GM12878 (cell line): Measurements from ENCODE around the gene COX18. TPM values are rescaled to one million over a fixed set of nuclear protein-coding genes. Genes with fewer than 3 reads are reported as not detected.

ENCODE experiments used
- ATAC-seq: fragments of 200-7000 bp; cut with Tn5 transposase; 3 replicates; pipeline ENCODE4 v1.9.1; 2020; ENCODE audit warnings: mild to moderate bottlenecking, moderate library complexity
- BruUV-seq: library from RNA; stranded (reverse); fragments of 400-500 nt; replicated peaks from 2 replicates; lab custom pipeline; 2021; lab: Mats Ljungman, UMichigan
- CTCF ChIA-PET: fragments of 300-600 bp; sonication (Branson Sonifier 250); formaldehyde crosslinking; extraction: SDS; loops from one replicate; lab custom pipeline; 2021; ENCODE audit warnings: inconsistent platforms; lab: Yijun Ruan, JAX
- POLR2A ChIA-PET: fragments of 350-600 bp; formaldehyde crosslinking; extraction: SDS; loops from one replicate; lab custom pipeline; 2021; ENCODE audit warnings: inconsistent platforms; lab: Charles Lee
- RAD21 ChIA-PET: fragments of 300-600 bp; sonication (Branson Sonifier 250); formaldehyde crosslinking; loops from one replicate; lab custom pipeline; 2023; ENCODE audit warnings: antibody characterized with exemption; ENCODE audit not compliant: unreplicated experiment; lab: Charles Lee
- SMC1A ChIA-PET: fragments of 300-600 bp; sonication (Branson Sonifier 250); formaldehyde crosslinking; loops from one replicate; lab custom pipeline; 2023; ENCODE audit not compliant: unreplicated experiment, uncharacterized antibody; lab: Charles Lee
- DNase-seq: peaks from one replicate; pipeline ENCODE4 v3.0.0-alpha.2; 2011; ENCODE audit warnings: low read depth, low spot score
- FAIRE-seq: peaks from 3 replicates; lab custom pipeline; 2011; peaks lifted over from hg19 to GRCh38; lab: Jason Lieb, UNC
- H2AFZ ChIP-seq: 2 replicates; pipeline ENCODE4 v1.6.0; 2011; ENCODE audit warnings: low read depth, low read length, control low read depth; ENCODE audit not compliant: control insufficient read depth
- H3K27ac ChIP-seq: 2 replicates; pipeline ENCODE4 v1.5.1; 2011; ENCODE audit warnings: control low read depth; ENCODE audit not compliant: control insufficient read depth, insufficient read depth
- H3K27me3 ChIP-seq, 2 experiments: replicated peaks in 1 of 2; 2 replicates each; pipeline versions ENCODE4 v1.6.0 to v1.6.1; 2011; ENCODE audit warnings: low read length in 1 of 2; ENCODE audit not compliant: control insufficient read depth in 2 of 2, insufficient read depth in 2 of 2
- H3K36me3 ChIP-seq, 2 experiments: 2 replicates each; pipeline ENCODE4 v1.5.1; 2011; ENCODE audit warnings: low read length in 1 of 2; ENCODE audit not compliant: control insufficient read depth in 2 of 2, insufficient read depth in 2 of 2
- H3K4me1 ChIP-seq: 2 replicates; pipeline ENCODE4 v1.6.1; 2011; ENCODE audit warnings: mild to moderate bottlenecking, low read length, moderate library complexity, mixed read lengths; ENCODE audit not compliant: control insufficient read depth, insufficient read depth
- H3K4me2 ChIP-seq: 2 replicates; pipeline ENCODE4 v1.6.0; 2011; ENCODE audit warnings: control low read depth; ENCODE audit not compliant: control insufficient read depth, insufficient read depth
- H3K4me3 ChIP-seq: fragments of 200-600 bp; sonication (generic); 2 replicates; pipeline ENCODE4 v1.5.1; 2016
- H3K79me2 ChIP-seq: 2 replicates; pipeline ENCODE4 v1.6.0; 2011; ENCODE audit warnings: low read length; ENCODE audit not compliant: control insufficient read depth, insufficient read depth
- H3K9ac ChIP-seq: 2 replicates; pipeline ENCODE4 v1.8.0; 2011; ENCODE audit warnings: low read length, control low read depth, mixed read lengths; ENCODE audit not compliant: control insufficient read depth, insufficient read depth
- H3K9me3 ChIP-seq: replicated peaks from 3 replicates; pipeline ENCODE4 v1.5.1; 2011; ENCODE audit warnings: mild to moderate bottlenecking, low read length; ENCODE audit not compliant: control insufficient read depth, insufficient read depth
- H4K20me1 ChIP-seq: 2 replicates; pipeline ENCODE4 v1.6.0; 2011; ENCODE audit not compliant: control insufficient read depth, insufficient read depth
- CBX3 ChIP-seq: fragments of 200-600 bp; sonication (generic); IDR thresholded peaks from 2 replicates; pipeline ENCODE4 v1.6.1; 2016; ENCODE audit warnings: low read depth, borderline replicate concordance
- E2F4 ChIP-seq: IDR thresholded peaks from 2 replicates; pipeline ENCODE4 v1.6.1; 2012; ENCODE audit warnings: low read depth, low read length, improper control_type of control experiment
- HDAC2 ChIP-seq: fragments of 200-600 bp; sonication (generic); IDR thresholded peaks from 2 replicates; pipeline ENCODE4 v1.6.1; 2017
- MEF2B ChIP-seq: fragments of 450-650 bp; IDR thresholded peaks from 2 replicates; pipeline ENCODE4 v1.6.1; 2018; ENCODE audit warnings: mild to moderate bottlenecking, moderate library complexity; ENCODE audit not compliant: partially characterized antibody, poor library complexity, severe bottlenecking
- RAD21 ChIP-seq: IDR thresholded peaks from 2 replicates; pipeline ENCODE4 v1.6.1; 2011; ENCODE audit warnings: mild to moderate bottlenecking, low read depth, low read length, moderate library complexity; ENCODE audit not compliant: insufficient read depth
- RCOR1 ChIP-seq: conservative IDR thresholded peaks from 2 replicates; pipeline ENCODE4 v1.6.1; 2012; ENCODE audit warnings: low read depth, low read length, improper control_type of control experiment
- SMC3 ChIP-seq: IDR thresholded peaks from 2 replicates; pipeline ENCODE4 v1.6.1; 2011; ENCODE audit warnings: low read length, improper control_type of control experiment, borderline replicate concordance
- TARDBP ChIP-seq: IDR thresholded peaks from 2 replicates; pipeline ENCODE4 v1.6.1; 2016; ENCODE audit warnings: borderline replicate concordance
- ZNF384 ChIP-seq: IDR thresholded peaks from 2 replicates; pipeline ENCODE4 v1.6.1; 2012; ENCODE audit warnings: low read depth, mild to moderate bottlenecking, low read length, improper control_type of control experiment, borderline replicate concordance
- WGBS: methylation state at CpG from one replicate; pipeline ENCODE4 v1.1.6; 2016; ENCODE audit warnings: low lambda C conversion rate; ENCODE audit not compliant: insufficient replicate concordance, insufficient coverage; ENCODE audit errors: missing lambda C conversion rate; 5-methylcytosine and 5-hydroxymethylcytosine counted together
- in situ Hi-C: fragments of 300-500 bp; cut with MboI; formaldehyde crosslinking; loops from 9 replicates; pipeline ENCODE4 v1.14.3; 2018; ENCODE audit warnings: mixed read lengths
- intact Hi-C: fragments of 100-400 bp; cut with micrococcal nuclease; formaldehyde crosslinking; loops from one replicate; pipeline ENCODE4 v1.14.2; 2022; ENCODE audit not compliant: unreplicated experiment
- polyA plus RNA-seq, 11 experiments: library from polyadenylated mRNA; depleted of rRNA in 4 of 11; unstranded in 6 of 11; stranded (reverse) in 5 of 11; fragments of >200 nt; fragmentation: Nextera tagmentation in 4 of 11; fragmentation: Illumina TruSeq in 1 of 11; extraction: Ambion mirVana in 4 of 11; extraction: Trizol in 1 of 11; gene quantifications; 1 replicate in 1 of 11; 2 replicates in 10 of 11; pipeline versions ENCODE4 v1.2.1 to v1.2.3, GENCODE V29; 2011 to 2016; ENCODE audit warnings: inconsistent platforms in 2 of 11, missing spikeins in 2 of 11, low read depth in 1 of 11
- total RNA-seq, 4 experiments: library from RNA; depleted of rRNA in 3 of 4; stranded (reverse); fragments of >200 nt in 3 of 4; fragmentation: Illumina TruSeq in 1 of 4; extraction: Trizol in 1 of 4; gene quantifications; 2 replicates each; pipeline versions ENCODE4 v1.2.1 to v1.2.3, GENCODE V29; 2013 to 2021
- TF ChIP-seq, protein P1 (sequence below), 3 experiments: IDR thresholded peaks in 2 of 3; conservative IDR thresholded peaks in 1 of 3; 2 replicates each; pipeline ENCODE4 v1.5.1; 2011; ENCODE audit warnings: low read depth in 3 of 3, low read length in 3 of 3, mild to moderate bottlenecking in 3 of 3, control low read depth in 2 of 3, moderate library complexity in 2 of 3, inconsistent platforms in 1 of 3, mixed read lengths in 1 of 3; ENCODE audit not compliant: control insufficient read depth in 2 of 3, insufficient read depth in 1 of 3; ENCODE audit errors: extremely low read depth in 1 of 3

The COX18 gene
- total and polyA plus RNA-seq, 10 of the 15 experiments (the other 5 are each of a cell fraction or from before 2014, with no cell fraction given), result 7.2 to 36.4 (median 17.7) TPM

DNA sequence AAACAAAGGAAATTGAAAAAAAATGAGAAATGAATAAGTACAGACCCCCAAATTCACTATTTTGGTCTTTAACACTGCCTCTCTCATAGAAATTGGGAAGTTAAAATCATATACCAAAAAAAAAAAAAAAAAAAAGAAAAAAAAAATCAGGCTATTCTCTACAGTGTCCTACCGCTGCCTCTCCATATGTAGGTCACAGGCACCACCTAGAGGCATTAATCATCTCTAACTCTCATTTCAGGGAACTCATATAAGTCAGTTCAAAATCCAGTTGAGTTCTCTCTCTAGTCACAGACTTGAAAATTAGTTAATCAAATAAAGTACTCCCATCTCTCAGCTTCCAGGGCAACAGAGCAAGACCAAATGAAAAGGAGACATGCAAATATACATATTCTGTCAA lies 47.9 kb downstream of the COX18 start:
- 0% methylated on average over 1 of the region's 1 CpG for WGBS
- peak; percentile 78 for FAIRE-seq

More for the DNA sequence above, 47.9 kb downstream of the COX18 start:
- no peak overlapping the region for H3K4me3 ChIP-seq
- H3K27me3 ChIP-seq, result no peaks in the 10 kb centered on the region
- no peaks in the 10 kb centered on the region for H3K9me3 ChIP-seq
- ChIA-PET CTCF (interaction anchor here (0.8 to 2.5 kb wide), 14 partner anchors 9 to 718 kb away, joined by 3 to 10 read pairs (median 4); no protein-coding TSS in a partner anchor), SMC1A (interaction anchor here (1.0 to 1.5 kb wide), 2 partner anchors 670 to 695 kb away, joined by 3 to 5 read pairs; no protein-coding TSS in a partner anchor), RAD21 (interaction anchor here (1.4 kb wide), 2 partner anchors 694 to 695 kb away, joined by 4 read pairs; no protein-coding TSS in a partner anchor), POLR2A (no interaction called here)
- DNase-seq (no peak), ATAC-seq (peak; percentile 91)
- intact Hi-C loops, result loop anchor here (1.0 to 2.0 kb wide), 2 partner anchors 516 to 695 kb away; no protein-coding TSS in a partner anchor
- in situ Hi-C loops, result loop anchor here (5.0 to 25.0 kb wide), 2 partner anchors 324 to 709 kb away; no protein-coding TSS in a partner anchor
- no peaks in the 10 kb centered on the region for H4K20me1 ChIP-seq
- H3K36me3 ChIP-seq, result no peaks in the 10 kb centered on the region
- no peak overlapping the region for H3K4me2 ChIP-seq
- no peak overlapping the region for H2AFZ ChIP-seq
- no TSS peak for BruUV-seq
- no peak overlapping the region for H3K9ac ChIP-seq
- H3K4me1 ChIP-seq, result no peaks in the 10 kb centered on the region
- no peaks in the 10 kb centered on the region for H3K79me2 ChIP-seq
- H3K27ac ChIP-seq, result no peak overlapping the region
- no peak for TF ChIP-seq CBX3
- TF ChIP-seq RAD21, result peak; percentile 85
- peak; percentile 50; the same call in 1 of the 2 replicates for TF ChIP-seq SMC3
- TF ChIP-seq MEF2B, result no peak
- TF ChIP-seq, protein P1, sequence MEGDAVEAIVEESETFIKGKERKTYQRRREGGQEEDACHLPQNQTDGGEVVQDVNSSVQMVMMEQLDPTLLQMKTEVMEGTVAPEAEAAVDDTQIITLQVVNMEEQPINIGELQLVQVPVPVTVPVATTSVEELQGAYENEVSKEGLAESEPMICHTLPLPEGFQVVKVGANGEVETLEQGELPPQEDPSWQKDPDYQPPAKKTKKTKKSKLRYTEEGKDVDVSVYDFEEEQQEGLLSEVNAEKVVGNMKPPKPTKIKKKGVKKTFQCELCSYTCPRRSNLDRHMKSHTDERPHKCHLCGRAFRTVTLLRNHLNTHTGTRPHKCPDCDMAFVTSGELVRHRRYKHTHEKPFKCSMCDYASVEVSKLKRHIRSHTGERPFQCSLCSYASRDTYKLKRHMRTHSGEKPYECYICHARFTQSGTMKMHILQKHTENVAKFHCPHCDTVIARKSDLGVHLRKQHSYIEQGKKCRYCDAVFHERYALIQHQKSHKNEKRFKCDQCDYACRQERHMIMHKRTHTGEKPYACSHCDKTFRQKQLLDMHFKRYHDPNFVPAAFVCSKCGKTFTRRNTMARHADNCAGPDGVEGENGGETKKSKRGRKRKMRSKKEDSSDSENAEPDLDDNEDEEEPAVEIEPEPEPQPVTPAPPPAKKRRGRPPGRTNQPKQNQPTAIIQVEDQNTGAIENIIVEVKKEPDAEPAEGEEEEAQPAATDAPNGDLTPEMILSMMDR (IDR thresholded peaks at IDR 0.05 in 2 of 3, conservative IDR thresholded peaks at IDR 0.05 in 1 of 3; ENCODE audit: control insufficient read depth in 2 of 3, extremely low read depth in 1 of 3, insufficient read depth in 1 of 3, low read depth in 3 of 3, low read length in 3 of 3), result peak; percentile 26 to 65 (median 41); a peak in 5 of 6 replicates
- TF ChIP-seq ZNF384, result peak; percentile 93
- TF ChIP-seq RCOR1, result no peak
- TF ChIP-seq TARDBP, result no peak
- TF ChIP-seq E2F4, result no peak
- no peak for TF ChIP-seq HDAC2
- TF ChIP-seq, all 136 proteins: peak for 4
